ENCODE data around the gene CRHR2.
"Not testable (repeated sequence)": the region's sequence is repeated elsewhere in the genome, so short reads cannot be mapped to it uniquely, and the experiment has no call there.

The CRHR2 gene

GRCh38 chr7:30654296-30655090 is 27.8 kb downstream of the CRHR2 start:
- no peak for DNase-seq (ENCODE audit: low read depth in 2 of 2)

DNA sequence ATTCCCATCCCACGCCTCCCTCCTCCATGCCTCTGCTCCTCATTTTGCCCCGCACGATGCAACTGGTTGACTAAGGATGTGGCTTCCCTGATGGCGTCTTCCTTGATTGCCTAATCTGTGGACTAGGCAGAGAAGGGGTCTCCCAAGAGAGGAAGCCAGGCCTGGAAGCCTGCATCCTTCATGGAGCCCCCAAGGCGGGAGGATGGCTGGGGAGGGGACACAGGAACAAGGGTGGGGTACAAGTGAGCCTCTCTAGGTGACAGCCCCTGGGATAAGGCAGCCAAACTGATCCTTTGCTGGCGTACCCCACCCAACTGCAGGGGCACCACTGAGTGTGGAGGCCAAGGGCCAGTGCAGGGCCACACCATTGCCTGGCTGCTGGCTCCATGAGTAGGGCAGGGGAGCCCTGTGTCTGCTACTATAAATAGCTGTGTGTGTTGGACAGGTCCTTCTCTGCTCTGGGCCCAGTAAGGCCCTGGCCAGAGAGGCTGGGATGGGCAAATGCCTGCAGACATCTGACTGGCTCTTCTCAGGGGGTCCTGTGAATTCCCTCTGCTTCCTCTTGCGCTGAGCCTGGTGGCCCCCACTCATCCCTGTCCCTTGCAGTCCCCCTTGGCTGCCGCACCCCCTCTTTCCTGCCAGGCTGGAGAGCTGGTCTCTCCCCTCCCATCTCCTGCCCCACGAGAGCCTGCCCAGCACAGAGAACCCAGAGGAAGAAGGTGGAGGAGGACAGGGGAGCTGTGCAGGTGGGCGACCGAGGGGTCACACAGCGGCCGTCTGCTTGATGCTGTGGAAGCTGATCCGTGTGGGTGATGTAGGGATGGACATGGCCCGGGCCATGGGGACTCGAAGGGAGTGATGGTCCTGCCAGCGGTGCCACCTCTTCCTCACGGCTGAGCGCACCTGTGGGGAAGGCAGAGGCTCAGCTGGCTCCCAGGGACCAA is 29.3 kb downstream of the CRHR2 start:
- no peak for DNase-seq (ENCODE audit: low read depth in 2 of 2)

GRCh38 chr7:30652132-30652531 is 30.1 kb downstream of the CRHR2 start:
- no peak for DNase-seq (ENCODE audit: low read depth in 2 of 2)

DNA sequence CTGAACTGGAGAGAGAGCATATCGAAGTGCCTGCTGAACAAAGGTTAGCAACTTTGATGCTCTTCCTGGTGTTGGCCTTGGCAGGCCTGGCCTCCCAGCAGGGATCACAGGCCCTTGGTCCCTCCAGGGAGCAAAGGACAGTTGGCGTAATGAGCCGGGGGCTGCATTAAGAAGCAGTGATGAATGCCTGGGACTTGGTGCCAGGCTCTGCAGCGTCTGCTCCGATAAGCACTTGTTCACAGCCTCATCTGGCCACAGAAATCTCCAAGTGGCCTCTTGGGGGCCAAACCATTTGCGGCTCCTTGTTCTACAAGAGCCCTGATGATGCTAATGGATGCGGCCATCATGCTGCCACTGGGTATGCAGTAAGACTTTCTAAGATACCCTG is 31.8 kb downstream of the CRHR2 start:
- no peak for DNase-seq (ENCODE audit: low read depth in 2 of 2)

- DNase-seq (ENCODE audit: low read depth in 2 of 2) = no peak
Measured at GRCh38 chr7:30649717-30650420, 32.4 kb downstream of the CRHR2 start.

- DNase-seq (ENCODE audit: low read depth in 2 of 2) = no peak
Measured at GRCh38 chr7:30648744-30649540, 33.3 kb downstream of the CRHR2 start.

GRCh38 chr7:30647589-30648364 is 34.5 kb downstream of the CRHR2 start:
- DNase-seq (ENCODE audit: low read depth in 2 of 2) = no peak

DNA sequence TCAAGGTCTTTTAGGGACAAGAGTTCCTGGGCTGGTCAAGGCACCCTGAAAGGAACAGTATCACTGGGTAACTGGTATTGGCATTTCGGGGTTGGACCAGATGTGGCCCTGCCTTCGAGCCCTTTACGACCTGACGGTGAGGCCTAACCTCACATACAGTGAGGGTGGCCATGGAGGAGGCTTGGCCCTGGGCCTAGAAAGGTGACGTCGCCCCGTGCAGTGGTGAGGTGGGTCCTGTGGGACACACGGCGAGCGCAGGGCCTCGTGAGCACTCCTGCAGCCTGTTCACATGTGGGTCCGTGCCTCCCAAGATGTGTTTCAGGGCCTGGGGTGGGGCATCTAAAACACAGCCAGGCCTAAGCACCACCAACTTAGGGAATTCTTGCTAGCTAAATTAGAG is 36.1 kb downstream of the CRHR2 start:
- DNase-seq (ENCODE audit: low read depth in 2 of 2) = no peak

GRCh38 chr7:30645661-30646060 is 36.6 kb downstream of the CRHR2 start:
- no peak for DNase-seq (ENCODE audit: low read depth in 2 of 2)

- DNase-seq (ENCODE audit: low read depth in 2 of 2) = no peak
Measured at GRCh38 chr7:30644286-30644955, 37.8 kb downstream of the CRHR2 start.

- DNase-seq (ENCODE audit: low read depth in 2 of 2) = no peak
Measured at GRCh38 chr7:30642789-30643188, 39.5 kb downstream of the CRHR2 start.

GRCh38 chr7:30642322-30642721 is 39.9 kb downstream of the CRHR2 start:
- DNase-seq (ENCODE audit: low read depth in 2 of 2) = not testable (repeated sequence)

DNA sequence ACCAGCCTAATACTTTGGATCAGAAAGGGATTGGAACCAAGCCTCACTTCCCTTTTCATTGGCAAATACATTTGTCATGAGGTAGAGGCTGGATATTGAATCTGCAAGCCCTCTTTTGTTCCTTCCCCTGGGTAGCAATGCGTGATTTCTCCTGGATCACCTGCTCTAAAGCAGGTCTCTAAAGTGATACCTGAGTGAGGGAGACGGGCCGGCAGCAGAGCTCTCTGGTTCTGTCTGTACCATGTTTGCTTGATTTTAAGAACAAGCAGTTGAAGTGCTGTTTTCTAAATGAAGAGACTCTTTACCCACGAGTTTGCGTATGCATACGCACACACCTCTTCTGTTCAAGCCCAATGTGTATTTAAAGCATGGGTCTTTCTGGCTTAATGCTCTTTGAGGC is 46.5 kb downstream of the CRHR2 start:
- no peak for DNase-seq (ENCODE audit: low read depth in 2 of 2)

DNA sequence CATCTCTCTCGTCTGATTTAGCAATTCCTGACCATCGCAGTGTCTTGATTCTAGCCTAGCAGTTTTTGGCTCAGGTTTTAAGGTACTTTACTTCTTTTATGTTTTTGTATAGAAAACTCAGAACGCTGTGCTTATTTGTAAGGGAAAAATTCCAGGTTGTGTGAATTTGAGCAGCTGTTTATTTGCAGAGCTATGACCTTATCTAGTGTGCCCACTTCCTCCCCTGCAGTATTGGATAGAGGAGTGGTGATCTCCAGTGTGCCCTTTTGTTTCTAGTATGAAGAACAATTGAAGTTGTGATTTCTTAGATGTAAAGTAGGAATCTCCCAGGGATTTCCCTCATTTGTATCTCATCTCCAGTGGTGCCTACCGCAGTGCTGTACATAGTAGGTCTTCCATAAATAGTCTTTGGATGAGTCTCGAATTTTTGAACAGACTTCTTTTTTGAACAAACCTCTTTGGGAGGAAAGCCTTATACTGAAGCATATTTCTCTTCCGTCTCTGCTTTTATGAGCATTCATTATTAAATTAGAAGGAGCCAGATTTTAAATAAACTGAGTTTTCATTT is 47.5 kb downstream of the CRHR2 start:
- DNase-seq (ENCODE audit: low read depth in 2 of 2) = no peak

GRCh38 chr7:30634193-30634626 is 48.0 kb downstream of the CRHR2 start:
- DNase-seq (ENCODE audit: low read depth in 2 of 2) = no peak

GRCh38 chr7:30633223-30633622 is 49.0 kb downstream of the CRHR2 start:
- no peak for DNase-seq (ENCODE audit: low read depth in 2 of 2)

DNA sequence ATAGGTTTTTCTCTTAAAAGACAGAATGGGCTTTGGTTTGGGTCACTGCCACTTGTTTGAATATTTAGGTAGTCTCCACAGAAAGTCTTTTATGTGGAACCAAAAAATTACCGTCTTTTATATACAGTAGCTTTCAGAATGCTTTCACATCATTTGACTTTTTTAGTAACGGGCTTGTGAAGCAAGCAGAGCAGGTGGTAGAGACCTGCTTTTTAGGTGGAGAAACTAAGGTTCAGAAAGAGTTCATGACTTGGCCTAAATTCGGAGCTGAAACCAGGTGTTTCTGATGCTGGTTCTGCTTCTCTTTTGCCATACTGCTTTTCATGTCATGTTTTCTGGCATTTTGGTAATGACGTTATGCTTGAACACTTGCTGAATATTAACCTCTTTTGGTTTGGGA is 51.3 kb downstream of the CRHR2 start:
- no peak for DNase-seq (ENCODE audit: low read depth in 2 of 2)

DNA sequence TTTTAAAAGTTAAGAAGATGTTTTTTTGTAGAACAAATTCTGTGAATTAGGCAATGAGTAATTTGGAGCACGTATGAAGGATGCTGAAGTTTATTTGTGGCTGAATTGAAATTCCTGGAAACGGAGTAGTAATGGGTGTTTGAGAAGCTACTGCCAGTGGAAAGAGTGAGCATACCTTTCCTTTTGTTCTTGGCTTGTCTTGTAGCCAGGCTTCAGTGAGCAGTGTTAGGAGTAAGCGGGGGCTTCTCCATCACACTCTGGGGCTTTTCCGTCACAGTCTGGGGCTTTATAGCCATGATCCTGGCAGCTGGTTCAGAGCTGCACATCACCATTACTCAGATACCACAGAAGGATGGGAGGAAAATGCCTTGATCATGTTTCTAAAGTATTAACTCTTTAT is 55.2 kb downstream of the CRHR2 start:
- no peak for DNase-seq (ENCODE audit: low read depth in 2 of 2)

- DNase-seq (ENCODE audit: low read depth in 2 of 2) = no peak
Measured at GRCh38 chr7:30625283-30625682, 57.0 kb downstream of the CRHR2 start.

- DNase-seq (ENCODE audit: low read depth in 2 of 2) = no peak
Measured at GRCh38 chr7:30618961-30619360, 63.3 kb downstream of the CRHR2 start.
